GM23338 (cell line): ENCODE data around the gene PELI3. TPM values are rescaled to one million over a fixed set of nuclear protein-coding genes. Genes with fewer than 3 reads are reported as not detected.

Source experiments
- ATAC-seq: fragments of 200-7000 bp; cut with Tn5 transposase; 3 replicates; pipeline ENCODE4 v1.9.1; 2020
- DNase-seq: peaks from one replicate; pipeline ENCODE4 v3.0.0-alpha.2; 2015; ENCODE audit warnings: low spot score
- H2AFZ ChIP-seq: fragments of 200-600 bp; sonication (generic); 2 replicates; pipeline ENCODE4 v1.8.0; 2016; ENCODE audit warnings: antibody characterized with exemption, mild to moderate bottlenecking, moderate library complexity
- H3F3A ChIP-seq: fragments of 200-600 bp; sonication (generic); replicated peaks from 2 replicates; pipeline ENCODE4 v1.8.0; 2017; ENCODE audit warnings: antibody characterized with exemption, mixed run types, low read depth
- H3K27ac ChIP-seq: fragments of 200-600 bp; sonication (generic); 2 replicates; pipeline ENCODE4 v1.6.1; 2016; ENCODE audit warnings: low read depth
- H3K27me3 ChIP-seq: fragments of 200-600 bp; sonication (generic); 2 replicates; pipeline ENCODE4 v1.8.0; 2016; ENCODE audit warnings: mild to moderate bottlenecking, mixed run types, moderate library complexity; ENCODE audit not compliant: insufficient read depth
- H3K36me3 ChIP-seq: fragments of 200-600 bp; sonication (generic); 2 replicates; pipeline ENCODE4 v1.8.0; 2016; ENCODE audit warnings: mild to moderate bottlenecking; ENCODE audit not compliant: insufficient read depth
- H3K4me1 ChIP-seq: fragments of 200-600 bp; sonication (generic); 2 replicates; pipeline ENCODE4 v1.8.0; 2016; ENCODE audit warnings: mild to moderate bottlenecking, moderate library complexity; ENCODE audit not compliant: insufficient read depth
- H3K4me2 ChIP-seq: fragments of 200-600 bp; sonication (generic); 2 replicates; pipeline ENCODE4 v1.7.1; 2017; ENCODE audit warnings: mixed run types
- H3K4me3 ChIP-seq: fragments of 200-600 bp; sonication (generic); 2 replicates; pipeline ENCODE4 v1.6.1; 2016; ENCODE audit warnings: mixed run types
- H3K79me2 ChIP-seq: fragments of 200-600 bp; sonication (generic); replicated peaks from 2 replicates; pipeline ENCODE4 v1.8.0; 2017; ENCODE audit warnings: mild to moderate bottlenecking; ENCODE audit not compliant: insufficient read depth
- H3K9me2 ChIP-seq: fragments of 200-600 bp; sonication (generic); 2 replicates; pipeline ENCODE4 v1.8.0; 2017; ENCODE audit not compliant: insufficient read depth
- H4K20me1 ChIP-seq: fragments of 200-600 bp; sonication (generic); replicated peaks from 2 replicates; pipeline ENCODE4 v1.8.0; 2017; ENCODE audit warnings: mild to moderate bottlenecking; ENCODE audit not compliant: insufficient read depth
- H3K27ac Mint-ChIP-seq: 2 replicates; pipeline ENCODE4 v1.8.0; 2020; ENCODE audit warnings: inconsistent platforms, mild to moderate bottlenecking, moderate library complexity, mixed read lengths
- H3K27me3 Mint-ChIP-seq: 3 replicates; pipeline ENCODE4 v1.8.0; 2022; ENCODE audit warnings: low read depth, mild to moderate bottlenecking, moderate library complexity, mixed read lengths, inconsistent platforms; ENCODE audit not compliant: insufficient read depth, poor library complexity
- H3K36me3 Mint-ChIP-seq: 3 replicates; pipeline ENCODE4 v1.8.0; 2021; ENCODE audit warnings: low read depth, mild to moderate bottlenecking, inconsistent platforms, moderate library complexity, mixed read lengths
- H3K4me1 Mint-ChIP-seq: 3 replicates; pipeline ENCODE4 v1.8.0; 2020; ENCODE audit warnings: mild to moderate bottlenecking, inconsistent platforms, mixed read lengths
- H3K4me3 Mint-ChIP-seq: 3 replicates; pipeline ENCODE4 v1.8.0; 2021; ENCODE audit warnings: moderate library complexity, mild to moderate bottlenecking, inconsistent platforms, mixed read lengths
- H3K9me3 Mint-ChIP-seq: 3 replicates; pipeline ENCODE4 v1.8.0; 2020; ENCODE audit warnings: moderate library complexity, mild to moderate bottlenecking, inconsistent platforms, mixed read lengths
- CREB1 ChIP-seq: fragments of 250-450 bp; sonication (Bioruptor Pico); IDR thresholded peaks from 2 replicates; pipeline ENCODE4 v1.5.0; 2020; ENCODE audit warnings: low read depth, mild to moderate bottlenecking, moderate library complexity
- CTCF ChIP-seq, 2 experiments: fragments of 200-600 bp in 1 of 2; sonication (generic) in 1 of 2; conservative IDR thresholded peaks; 2 replicates each; pipeline versions ENCODE4 v1.5.1 to v1.6.1; 2016 to 2017; ENCODE audit warnings: antibody characterized with exemption in 2 of 2, low read depth in 2 of 2, mild to moderate bottlenecking in 2 of 2, moderate library complexity in 1 of 2
- ETS1 ChIP-seq: IDR thresholded peaks from 2 replicates; pipeline ENCODE4 v1.6.1; 2016; ENCODE audit warnings: antibody characterized with exemption
- EZH2 ChIP-seq: fragments of 200-600 bp; sonication (generic); IDR thresholded peaks from one replicate; pipeline ENCODE4 v1.8.0; 2017; ENCODE audit warnings: antibody characterized with exemption, mild to moderate bottlenecking, low read depth; ENCODE audit not compliant: unreplicated experiment
- EZH2phosphoT487 ChIP-seq: fragments of 200-600 bp; sonication (generic); IDR thresholded peaks from one replicate; pipeline ENCODE4 v1.8.1; 2018; ENCODE audit warnings: antibody characterized with exemption; ENCODE audit not compliant: unreplicated experiment
- JUNB ChIP-seq: IDR thresholded peaks from one replicate; pipeline ENCODE4 v1.6.1; 2016; ENCODE audit warnings: antibody characterized with exemption; ENCODE audit not compliant: unreplicated experiment
- NANOG ChIP-seq: IDR thresholded peaks from 2 replicates; pipeline ENCODE4 v1.6.1; 2016; ENCODE audit warnings: antibody characterized with exemption, borderline replicate concordance
- POLR2AphosphoS5 ChIP-seq: IDR thresholded peaks from 2 replicates; pipeline ENCODE4 v1.6.1; 2016; ENCODE audit warnings: antibody characterized with exemption, low read depth
- REST ChIP-seq: IDR thresholded peaks from one replicate; pipeline ENCODE4 v1.6.1; 2018; ENCODE audit warnings: antibody characterized with exemption; ENCODE audit not compliant: unreplicated experiment
- STAT1 ChIP-seq: IDR thresholded peaks from one replicate; pipeline ENCODE4 v1.6.1; 2016; ENCODE audit warnings: antibody characterized with exemption; ENCODE audit not compliant: unreplicated experiment
- ZNF114 ChIP-seq: fragments of 250-450 bp; sonication (Bioruptor Pico); IDR thresholded peaks from 2 replicates; pipeline ENCODE4 v1.5.0; 2020; ENCODE audit warnings: mild to moderate bottlenecking, moderate library complexity
- ZNF331 ChIP-seq: fragments of 250-450 bp; sonication (Bioruptor Pico); IDR thresholded peaks from 2 replicates; pipeline ENCODE4 v1.5.0; 2020; ENCODE audit warnings: low read depth, mild to moderate bottlenecking, moderate library complexity
- ZNF462 ChIP-seq: fragments of 250-450 bp; sonication (Bioruptor Pico); IDR thresholded peaks from 2 replicates; pipeline ENCODE4 v1.5.0; 2020; ENCODE audit warnings: mild to moderate bottlenecking, moderate library complexity
- polyA plus RNA-seq: library from polyadenylated mRNA; unstranded; fragments of >200 nt; fragmentation: Nextera tagmentation; extraction: Ambion mirVana; gene quantifications from 2 replicates; pipeline ENCODE4 v1.2.1, GENCODE V29; 2016
- total RNA-seq: library from RNA; depleted of rRNA; stranded (reverse); fragments of >200 nt; shearing (Covaris generic); gene quantifications from 2 replicates; pipeline ENCODE4 v1.2.3, GENCODE V29; 2014

Gene PELI3
- total and polyA plus RNA-seq, 2 experiments from 2014 or later = 2.8 to 9.1 TPM

GRCh38 chr11:66467756-66468155 lies 1.1 kb downstream of the PELI3 start:
- peaks cover 9% of the 10 kb centered on the region; the same call in 2 of the 3 replicates for H3K36me3 Mint-ChIP-seq
- peak overlapping the region; percentile 86 for H2AFZ ChIP-seq
- TF ChIP-seq NANOG (no peak), REST (no peak), CREB1 (no peak), ZNF462 (CRISPR knock-in tag) (no peak), CTCF (conservative IDR thresholded peaks at IDR 0.05; ENCODE audit: low read depth in 2 of 2) (no peak), EZH2 (no peak), EZH2phosphoT487 (no peak), ZNF114 (CRISPR knock-in tag) (no peak), ETS1 (no peak), JUNB (no peak), ZNF331 (no peak), STAT1 (no peak), POLR2AphosphoS5 (no peak)
- peaks cover 10% of the 10 kb centered on the region; the same call in 1 of the 2 replicates for H3F3A ChIP-seq
- DNase-seq = peak; percentile 44
- H3K4me3 Mint-ChIP-seq = peak overlapping the region; percentile 85
- no peak overlapping the region for H3K27ac ChIP-seq
- H3K4me1 Mint-ChIP-seq = peaks cover 36% of the 10 kb centered on the region
- no peaks in the 10 kb centered on the region for H3K27me3 ChIP-seq
- peak overlapping the region; percentile 90 for H3K4me2 ChIP-seq
- peaks cover 10% of the 10 kb centered on the region for H3K9me3 Mint-ChIP-seq
- no peaks in the 10 kb centered on the region; the same call in none of the 2 replicates for H4K20me1 ChIP-seq
- H3K36me3 ChIP-seq = no peaks in the 10 kb centered on the region; the same call in 1 of the 2 replicates
- H3K27me3 Mint-ChIP-seq = peaks cover 10% of the 10 kb centered on the region
- no peaks in the 10 kb centered on the region for H3K9me2 ChIP-seq
- H3K4me3 ChIP-seq = peak overlapping the region; percentile 81
- H3K79me2 ChIP-seq = no peaks in the 10 kb centered on the region
- ATAC-seq = peak; percentile 7; the same call in 2 of the 3 replicates
- H3K4me1 ChIP-seq = peaks cover 35% of the 10 kb centered on the region
- H3K27ac Mint-ChIP-seq = no peak overlapping the region
